HG02884 (cell line): ENCODE data around the gene CTBP2.

ENCODE experiments used
- ATAC-seq: cut with Tn5 transposase; IDR thresholded peaks from one replicate; pipeline ENCODE4 v1.9.1; 2021; ENCODE audit warnings: mild to moderate bottlenecking, moderate library complexity; ENCODE audit not compliant: unreplicated experiment

CTBP2 gene

GRCh38 chr10:125014086-125014830, 146.1 kb downstream of the CTBP2 start:
- no peak for ATAC-seq

- ATAC-seq: no peak
Observed at GRCh38 chr10:125013529-125013872, 146.9 kb downstream of the CTBP2 start.

- no peak for ATAC-seq
Observed at GRCh38 chr10:125012851-125013528, 147.4 kb downstream of the CTBP2 start.

- no peak for ATAC-seq
Observed at GRCh38 chr10:125011926-125012705, 148.2 kb downstream of the CTBP2 start.

- no peak for ATAC-seq
Observed at GRCh38 chr10:125011171-125011925, 149.0 kb downstream of the CTBP2 start.

GRCh38 chr10:125010362-125010761, 150.0 kb downstream of the CTBP2 start:
- no peak for ATAC-seq

GRCh38 chr10:125009661-125010161, 150.7 kb downstream of the CTBP2 start:
- ATAC-seq: no peak

GRCh38 chr10:125008689-125009638, 151.4 kb downstream of the CTBP2 start:
- no peak for ATAC-seq

- no peak for ATAC-seq
Observed at GRCh38 chr10:125007436-125007835, 152.9 kb downstream of the CTBP2 start.

GRCh38 chr10:125006921-125007426, 153.4 kb downstream of the CTBP2 start:
- no peak for ATAC-seq

- no peak for ATAC-seq
Observed at GRCh38 chr10:125006188-125006680, 154.1 kb downstream of the CTBP2 start.

GRCh38 chr10:125005312-125006187, 154.8 kb downstream of the CTBP2 start:
- no peak for ATAC-seq

GRCh38 chr10:125004571-125005311, 155.6 kb downstream of the CTBP2 start:
- no peak for ATAC-seq

- ATAC-seq: no peak
Observed at GRCh38 chr10:125003901-125004467, 156.4 kb downstream of the CTBP2 start.

GRCh38 chr10:125003146-125003900, 157.0 kb downstream of the CTBP2 start:
- ATAC-seq: no peak

GRCh38 chr10:125002423-125003145, 157.8 kb downstream of the CTBP2 start:
- ATAC-seq: no peak
